Sigmoid colon (tissue), 7 donors: ENCODE data around the gene LMAN2. TPM values are rescaled to one million over a fixed set of nuclear protein-coding genes. Genes with fewer than 3 reads are reported as not detected.
A peak's percentile ranks its signal among the peaks of the same experiment; 100 is the strongest.

Experiments
- DNase-seq: peaks from one replicate; pipeline ENCODE4 v3.0.0-alpha.2; 2019
- H3K27ac ChIP-seq, 4 donors: fragments of 200-600 bp; sonication (generic); one replicate each; pipeline ENCODE4 v1.5.1; 2016 to 2019; ENCODE audit warnings: mild to moderate bottlenecking in 1 of 4
- H3K27me3 ChIP-seq, 3 donors: fragments of 200-600 bp; sonication (generic); one replicate each; pipeline ENCODE4 v1.5.1; 2019; ENCODE audit warnings: mild to moderate bottlenecking in 1 of 3
- H3K36me3 ChIP-seq, 4 donors: fragments of 200-600 bp; sonication (generic); one replicate each; pipeline ENCODE4 v1.5.1; 2016 to 2019
- H3K4me1 ChIP-seq, 4 donors: fragments of 200-600 bp; sonication (generic); one replicate each; pipeline ENCODE4 v1.5.1; 2017 to 2019
- H3K4me3 ChIP-seq, 4 donors: fragments of 200-600 bp; sonication (generic); one replicate each; pipeline ENCODE4 v1.5.1; 2017 to 2019; ENCODE audit warnings: mild to moderate bottlenecking in 2 of 4, moderate library complexity in 1 of 4
- H3K9me3 ChIP-seq, 4 donors: fragments of 200-600 bp in 3 of 4; sonication (generic) in 3 of 4; one replicate each; pipeline versions ENCODE4 v1.5.1 to v1.6.1; 2013 to 2019
- CTCF ChIP-seq, 4 experiments: fragments of 450-650 bp in 3 of 4; fragments of 200-600 bp in 1 of 4; IDR thresholded peaks; one replicate each; pipeline ENCODE4 v1.5.1; 2016 to 2019; ENCODE audit warnings: antibody characterized with exemption in 4 of 4, mild to moderate bottlenecking in 3 of 4, moderate library complexity in 2 of 4
- EP300 ChIP-seq, 4 donors: sonication (generic); formaldehyde crosslinking; IDR thresholded peaks; one replicate each; pipeline ENCODE4 v1.6.1; 2017; ENCODE audit warnings: antibody characterized with exemption in 4 of 4
- POLR2A ChIP-seq, 2 donors: fragments of 450-650 bp; IDR thresholded peaks; one replicate each; pipeline ENCODE4 v1.6.1; 2016; ENCODE audit warnings: antibody characterized with exemption in 2 of 2, mild to moderate bottlenecking in 2 of 2, moderate library complexity in 2 of 2
- POLR2AphosphoS5 ChIP-seq, 4 donors: sonication (generic); formaldehyde crosslinking; IDR thresholded peaks; one replicate each; pipeline ENCODE4 v1.6.1; 2017; ENCODE audit warnings: antibody characterized with exemption in 4 of 4
- WGBS, 2 donors: extraction: QIAGEN DNeasy Blood & Tissue Kit; methylation state at CpG; one replicate each; pipeline ENCODE4 v1.1.7; 2013; 5-methylcytosine and 5-hydroxymethylcytosine counted together
- intact Hi-C: fragments of 100-400 bp; cut with DNase I; formaldehyde crosslinking; loops from one replicate; pipeline ENCODE4 v1.15.1; 2023
- polyA plus RNA-seq, 3 donors: library from polyadenylated mRNA; stranded (reverse); fragments of 200-250 nt; gene quantifications; one replicate each; pipeline ENCODE4 v1.2.3, GENCODE V29; 2013
- total RNA-seq, 4 donors: library from RNA; depleted of rRNA; stranded (reverse); fragments of >200 nt; gene quantifications; one replicate each; pipeline ENCODE4 v1.1.0, GENCODE V29; 2016
- donor health status: healthy with polysubstance abuse.
- donor health status: Bipolar disorder and iron deficiency.
- donor health status: healthy.

The LMAN2 gene
- total and polyA plus RNA-seq, 7 donors: 62.5 to 244 (median 108) TPM

- intact Hi-C loops: no loop called here
- H3K27me3 ChIP-seq: peaks cover 0 to 12% (median 4%) of the 10 kb centered on the region in 3 donors
- no peaks in the 10 kb centered on the region for H3K9me3 ChIP-seq
- no peaks in the 10 kb centered on the region for H3K36me3 ChIP-seq
- 66 to 73% methylated on average over 11 of the region's 11 CpGs for WGBS, 2 donors
- H3K4me1 ChIP-seq: peaks cover 0 to 7% (median 2%) of the 10 kb centered on the region in 4 donors
- TF ChIP-seq EP300 (IDR thresholded peaks at IDR 0.05) (no peak), POLR2A (IDR thresholded peaks at IDR 0.05) (no peak), CTCF (IDR thresholded peaks at IDR 0.05) (no peak), POLR2AphosphoS5 (IDR thresholded peaks at IDR 0.05) (no peak)
- H3K4me3 ChIP-seq: no peak overlapping the region
- no peak overlapping the region for H3K27ac ChIP-seq
- no peak for DNase-seq
Measured at GRCh38 chr5:177385720-177386119, 34.3 kb upstream of the LMAN2 start.

GRCh38 chr5:177384134-177384533 lies 32.7 kb upstream of the LMAN2 start, which contains the start of gene SLC34A1:
SLC34A1 (plus strand) TSS chr5:177384434; CDS start chr5:177385742, 1,308 bp downstream.
- intact Hi-C loops: no loop called here
- TF ChIP-seq POLR2A (IDR thresholded peaks at IDR 0.05): no peak
- TF ChIP-seq CTCF (IDR thresholded peaks at IDR 0.05): no peak
- no peak for TF ChIP-seq POLR2AphosphoS5 (IDR thresholded peaks at IDR 0.05)
- no peak for TF ChIP-seq EP300 (IDR thresholded peaks at IDR 0.05)

GRCh38 chr5:177383181-177383580 lies 31.7 kb upstream of the LMAN2 start:
- H3K9me3 ChIP-seq: no peaks in the 10 kb centered on the region
- intact Hi-C loops: no loop called here
- DNase-seq: no peak
- H3K27me3 ChIP-seq: peaks cover 0 to under 1% (median 0%) of the 10 kb centered on the region in 3 donors
- no peaks in the 10 kb centered on the region for H3K36me3 ChIP-seq
- peaks cover 0 to 7% (median 0%) of the 10 kb centered on the region in 4 donors for H3K4me1 ChIP-seq
- H3K27ac ChIP-seq: no peak overlapping the region
- 89 to 94% methylated on average over 9 of the region's 9 CpGs for WGBS, 2 donors
- TF ChIP-seq CTCF (IDR thresholded peaks at IDR 0.05) (no peak), POLR2A (IDR thresholded peaks at IDR 0.05) (no peak), EP300 (IDR thresholded peaks at IDR 0.05) (no peak), POLR2AphosphoS5 (IDR thresholded peaks at IDR 0.05) (no peak)
- no peak overlapping the region for H3K4me3 ChIP-seq

More at GRCh38 chr5:177384134-177384533, 32.7 kb upstream of the LMAN2 start, which contains the start of gene SLC34A1:
- Histone ChIP-seq H3K27ac (no peak within 1 kb of the TSS), H3K4me3 (no peak within 1 kb of the TSS), H3K9me3 (no peaks in the 10 kb centered on the region), H3K36me3 (no peaks in the 10 kb centered on the region), H3K4me1 (peaks cover 0 to 7% (median 0%) of the 10 kb centered on the region in 4 donors), H3K27me3 (peaks cover 0 to 4% (median 0%) of the 10 kb centered on the region in 3 donors)
- WGBS, 2 donors: 58 to 66% methylated on average over 4 of the region's 4 CpGs
- no peak for DNase-seq

- Histone ChIP-seq H3K9me3 (no peaks in the 10 kb centered on the region), H3K4me1 (peaks cover 0 to 7% (median 0%) of the 10 kb centered on the region in 4 donors), H3K36me3 (no peaks in the 10 kb centered on the region), H3K4me3 (no peak overlapping the region), H3K27ac (no peak overlapping the region), H3K27me3 (no peaks in the 10 kb centered on the region)
- 27 to 34% methylated on average over 11 of the region's 11 CpGs for WGBS, 2 donors
- intact Hi-C loops: no loop called here
- TF ChIP-seq POLR2AphosphoS5 (IDR thresholded peaks at IDR 0.05) (no peak), CTCF (IDR thresholded peaks at IDR 0.05) (peak in 3 of 4 experiments; percentile 11 to 28 (median 18)), EP300 (IDR thresholded peaks at IDR 0.05) (no peak), POLR2A (IDR thresholded peaks at IDR 0.05) (no peak)
- no peak for DNase-seq
Measured at GRCh38 chr5:177382423-177383029, 31.1 kb upstream of the LMAN2 start.
